Subcutaneous abdominal adipose tissue (tissue), 5 donors: ENCODE data around the gene ABCA5.
"Not testable (repeated sequence)": the region's sequence is repeated elsewhere in the genome, so short reads cannot be mapped to it uniquely, and the experiment has no call there.

Experiments used
- H3K27ac ChIP-seq: one replicate; pipeline ENCODE4 v1.7.0; 2013; ENCODE audit warnings: low read depth, mild to moderate bottlenecking, inconsistent platforms, low read length, moderate library complexity
- H3K27me3 ChIP-seq, 5 donors: one replicate each; pipeline ENCODE4 v1.7.0; 2013; ENCODE audit warnings: low read length in 5 of 5, inconsistent platforms in 1 of 5; ENCODE audit not compliant: control insufficient read depth in 5 of 5, insufficient read depth in 4 of 5
- H3K36me3 ChIP-seq, 5 donors: one replicate each; pipeline ENCODE4 v1.7.0; 2013; ENCODE audit warnings: low read length in 5 of 5; ENCODE audit not compliant: control insufficient read depth in 5 of 5, insufficient read depth in 5 of 5
- H3K4me1 ChIP-seq, 5 donors: one replicate each; pipeline ENCODE4 v1.7.0; 2013; ENCODE audit warnings: low read length in 5 of 5, mild to moderate bottlenecking in 3 of 5, moderate library complexity in 1 of 5; ENCODE audit not compliant: control insufficient read depth in 5 of 5, insufficient read depth in 5 of 5
- H3K4me3 ChIP-seq, 5 donors: one replicate each; pipeline ENCODE4 v1.7.0; 2013; ENCODE audit warnings: low read length in 5 of 5, low read depth in 1 of 5
- H3K9ac ChIP-seq, 5 donors: one replicate each; pipeline ENCODE4 v1.7.0; 2013; ENCODE audit warnings: low read length in 5 of 5, mild to moderate bottlenecking in 4 of 5, moderate library complexity in 3 of 5
- H3K9me3 ChIP-seq, 5 donors: one replicate each; pipeline ENCODE4 v1.7.0; 2013; ENCODE audit warnings: low read length in 5 of 5; ENCODE audit not compliant: control insufficient read depth in 5 of 5
- donor health status: healthy.
- donor health status: healthy.
- donor health status: healthy.
- donor health status: healthy.
- donor health status: healthy.

Gene ABCA5

GRCh38 chr17:69227541-69227940 lies 99.4 kb downstream of the ABCA5 start:
- Histone ChIP-seq H3K9ac (peak overlapping the region in 3 of 5 donors; percentile 6 to 52 (median 45)), H3K36me3 (peaks cover 0 to 1% (median 0%) of the 10 kb centered on the region in 5 donors), H3K4me3 (peak overlapping the region; percentile 25 to 58 (median 49)), H3K27me3 (no peaks in the 10 kb centered on the region), H3K9me3 (peaks cover 0 to 2% (median under 1%) of the 10 kb centered on the region in 5 donors), H3K27ac (no peak overlapping the region), H3K4me1 (peaks cover 0 to 6% (median 0%) of the 10 kb centered on the region in 5 donors)

GRCh38 chr17:69223809-69224208 lies 103.1 kb downstream of the ABCA5 start:
- no peak overlapping the region for H3K27ac ChIP-seq
- H3K4me1 ChIP-seq, result peaks cover 0 to 4% (median 0%) of the 10 kb centered on the region in 5 donors
- peak overlapping the region in 2 of 5 donors; percentile 6 to 43 for H3K4me3 ChIP-seq
- peak overlapping the region in 1 of 5 donors; percentile 31 for H3K9ac ChIP-seq
- H3K9me3 ChIP-seq, result no peaks in the 10 kb centered on the region
- peaks cover 0 to 24% (median 17%) of the 10 kb centered on the region in 5 donors for H3K36me3 ChIP-seq
- H3K27me3 ChIP-seq, result no peaks in the 10 kb centered on the region

- Histone ChIP-seq H3K4me3 (no peak overlapping the region), H3K36me3 (peaks cover 2 to 28% (median 22%) of the 10 kb centered on the region in 5 donors), H3K4me1 (no peaks in the 10 kb centered on the region), H3K27me3 (no peaks in the 10 kb centered on the region), H3K9me3 (no peaks in the 10 kb centered on the region), H3K9ac (no peak overlapping the region), H3K27ac (no peak overlapping the region)
Observed at GRCh38 chr17:69222707-69223258, 104.2 kb downstream of the ABCA5 start.

GRCh38 chr17:69220098-69220497 lies 106.8 kb downstream of the ABCA5 start:
- H3K36me3 ChIP-seq, result peaks cover 2 to 37% (median 22%) of the 10 kb centered on the region in 5 donors

GRCh38 chr17:69218986-69219385 lies 107.9 kb downstream of the ABCA5 start:
- H3K4me1 ChIP-seq, result no peaks in the 10 kb centered on the region
- no peak overlapping the region for H3K9ac ChIP-seq
- H3K36me3 ChIP-seq, result peaks cover 2 to 37% (median 22%) of the 10 kb centered on the region in 5 donors
- H3K27me3 ChIP-seq, result no peaks in the 10 kb centered on the region
- no peaks in the 10 kb centered on the region for H3K9me3 ChIP-seq
- no peak overlapping the region for H3K27ac ChIP-seq
- no peak overlapping the region for H3K4me3 ChIP-seq

More at GRCh38 chr17:69220098-69220497, 106.8 kb downstream of the ABCA5 start:
- H3K27ac ChIP-seq, result no peak overlapping the region
- no peaks in the 10 kb centered on the region for H3K4me1 ChIP-seq
- H3K9ac ChIP-seq, result no peak overlapping the region
- no peaks in the 10 kb centered on the region for H3K27me3 ChIP-seq
- H3K9me3 ChIP-seq, result no peaks in the 10 kb centered on the region
- no peak overlapping the region for H3K4me3 ChIP-seq

- Histone ChIP-seq H3K27me3 (no peaks in the 10 kb centered on the region), H3K27ac (no peak overlapping the region), H3K9me3 (no peaks in the 10 kb centered on the region), H3K9ac (no peak overlapping the region), H3K4me1 (no peaks in the 10 kb centered on the region), H3K36me3 (peaks cover 0 to 18% (median 9%) of the 10 kb centered on the region in 5 donors), H3K4me3 (no peak overlapping the region)
Observed at GRCh38 chr17:69213059-69213813, 113.7 kb downstream of the ABCA5 start.

GRCh38 chr17:69208640-69209039 lies 118.3 kb downstream of the ABCA5 start:
- H3K27ac ChIP-seq, result no peak overlapping the region
- H3K27me3 ChIP-seq, result no peaks in the 10 kb centered on the region
- peaks cover 0 to 13% (median 4%) of the 10 kb centered on the region in 5 donors for H3K36me3 ChIP-seq
- H3K4me3 ChIP-seq, result no peak overlapping the region
- H3K9me3 ChIP-seq, result no peaks in the 10 kb centered on the region
- no peak overlapping the region for H3K9ac ChIP-seq
- no peaks in the 10 kb centered on the region for H3K4me1 ChIP-seq

- Histone ChIP-seq H3K27me3 (no peaks in the 10 kb centered on the region), H3K4me1 (no peaks in the 10 kb centered on the region), H3K27ac (no peak overlapping the region), H3K36me3 (peaks cover 0 to 2% (median 0%) of the 10 kb centered on the region in 5 donors), H3K9ac (no peak overlapping the region), H3K4me3 (no peak overlapping the region), H3K9me3 (no peaks in the 10 kb centered on the region)
Observed at GRCh38 chr17:69207151-69207550, 119.8 kb downstream of the ABCA5 start.

GRCh38 chr17:69198238-69198637 lies 128.7 kb downstream of the ABCA5 start:
- Histone ChIP-seq H3K27ac (no peak overlapping the region), H3K9me3 (no peaks in the 10 kb centered on the region), H3K27me3 (no peaks in the 10 kb centered on the region), H3K4me1 (no peaks in the 10 kb centered on the region), H3K4me3 (no peak overlapping the region), H3K36me3 (peaks cover 0 to 8% (median 2%) of the 10 kb centered on the region in 5 donors), H3K9ac (no peak overlapping the region)

- not testable (repeated sequence) for H3K4me1 ChIP-seq, H3K27me3 ChIP-seq, H3K9ac ChIP-seq, H3K4me3 ChIP-seq, H3K9me3 ChIP-seq, H3K27ac ChIP-seq
- H3K36me3 ChIP-seq, result peaks cover 0 to 21% (median 13%) of the 10 kb centered on the region in 5 donors
Observed at GRCh38 chr17:69196105-69196653, 130.8 kb downstream of the ABCA5 start.
